HCT116 (cell line): ENCODE data around the gene NAMPT. TPM values are rescaled to one million over a fixed set of nuclear protein-coding genes. Genes with fewer than 3 reads are reported as not detected.

Experiments used
- ATAC-seq: fragments of 200-7000 bp; cut with Tn5 transposase; 2 replicates; pipeline ENCODE4 v1.9.1; 2020; ENCODE audit warnings: mild to moderate bottlenecking, moderate library complexity
- BruUV-seq: library from RNA; stranded (reverse); fragments of 400-500 nt; replicated peaks from 2 replicates; lab custom pipeline; 2021; lab: Mats Ljungman, UMichigan
- CTCF ChIA-PET: fragments of 300-600 bp; sonication (Branson Sonifier 250); formaldehyde crosslinking; loops from one replicate; lab custom pipeline; 2021; ENCODE audit warnings: antibody characterized with exemption; lab: Charles Lee
- POLR2A ChIA-PET: fragments of 300-600, 350-600 bp; sonication (Branson Sonifier 250); formaldehyde crosslinking; loops from one replicate; lab custom pipeline; 2021; ENCODE audit warnings: antibody characterized with exemption; lab: Charles Lee
- RAD21 ChIA-PET, 2 experiments: fragments of 300-600 bp; sonication (Branson Sonifier 250); formaldehyde crosslinking; loops; one replicate each; lab custom pipeline; 2023; ENCODE audit warnings: low total read pairs in 2 of 2; ENCODE audit not compliant: uncharacterized antibody in 2 of 2, unreplicated experiment in 2 of 2, low non-redundant PET in 1 of 2; lab: Charles Lee
- DNase-seq: peaks from one replicate; pipeline ENCODE4 v3.0.0-alpha.2; 2010; ENCODE audit warnings: low read depth, low spot score
- H2AFZ ChIP-seq: fragments of 200-600 bp; shearing (Covaris generic), sonication (generic); 2 replicates; pipeline ENCODE4 v1.6.1; 2017; ENCODE audit warnings: low read depth, mixed run types, mixed read lengths, antibody characterized with exemption, low read length; ENCODE audit not compliant: poor library complexity, severe bottlenecking
- H3K27ac ChIP-seq: 2 replicates; pipeline ENCODE4 v1.5.1; 2012; ENCODE audit warnings: low read depth, low read length
- H3K27me3 ChIP-seq: fragments of 200-600 bp; sonication (generic); 2 replicates; pipeline ENCODE4 v1.6.1; 2016; ENCODE audit warnings: mixed run types, low read length, mixed read lengths; ENCODE audit not compliant: insufficient read depth
- H3K36me3 ChIP-seq, 2 experiments: fragments of 200-500 bp in 1 of 2; fragments of 200-600 bp in 1 of 2; sonication (Bioruptor generic) in 1 of 2; sonication (generic) in 1 of 2; 2 replicates each; pipeline versions ENCODE4 v1.5.1 to v1.6.1; 2014 to 2016; ENCODE audit warnings: low read length in 2 of 2, inconsistent platforms in 1 of 2, mixed read lengths in 1 of 2, mixed run types in 1 of 2; ENCODE audit not compliant: insufficient read depth in 2 of 2, control insufficient read depth in 1 of 2
- H3K4me1 ChIP-seq, 2 experiments: fragments of 200-600 bp in 1 of 2; sonication (generic) in 1 of 2; 2 replicates each; pipeline versions ENCODE4 v1.5.1 to v1.6.1; 2012 to 2017; ENCODE audit warnings: low read length in 2 of 2, inconsistent platforms in 1 of 2, mild to moderate bottlenecking in 1 of 2, mixed read lengths in 1 of 2, mixed run types in 1 of 2, moderate library complexity in 1 of 2; ENCODE audit not compliant: insufficient read depth in 2 of 2, control insufficient read depth in 1 of 2
- H3K4me2 ChIP-seq: fragments of 200-600 bp; sonication (generic); 2 replicates; pipeline ENCODE4 v1.6.1; 2017; ENCODE audit warnings: mixed run types, low read length, mixed read lengths
- H3K4me3 ChIP-seq, 2 experiments: fragments of 200-600 bp in 1 of 2; sonication (generic) in 1 of 2; replicated peaks in 1 of 2; 2 replicates each; pipeline ENCODE4 v1.5.1; 2011 to 2016; ENCODE audit warnings: low read length in 2 of 2, control low read depth in 1 of 2, low read depth in 1 of 2, mild to moderate bottlenecking in 1 of 2, mixed read lengths in 1 of 2, mixed run types in 1 of 2
- H3K79me2 ChIP-seq: fragments of 200-600 bp; sonication (generic); 2 replicates; pipeline ENCODE4 v1.6.1; 2017; ENCODE audit warnings: mild to moderate bottlenecking, mixed run types, low read length, moderate library complexity, mixed read lengths; ENCODE audit not compliant: insufficient read depth
- H3K9ac ChIP-seq: fragments of 200-600 bp; sonication (generic); 2 replicates; pipeline ENCODE4 v1.6.1; 2016; ENCODE audit warnings: low read length, mixed read lengths
- H3K9me2 ChIP-seq: fragments of 200-600 bp; sonication (generic), shearing (Covaris generic); 2 replicates; pipeline ENCODE4 v1.6.1; 2017; ENCODE audit warnings: mixed run types, mild to moderate bottlenecking, moderate library complexity; ENCODE audit not compliant: insufficient read depth
- H3K9me3 ChIP-seq, 2 experiments: fragments of 200-500 bp in 1 of 2; fragments of 200-600 bp in 1 of 2; sonication (Bioruptor generic) in 1 of 2; sonication (generic) in 1 of 2; 2 replicates each; pipeline ENCODE4 v1.6.1; 2014 to 2017; ENCODE audit warnings: low read length in 2 of 2, mixed read lengths in 2 of 2, inconsistent platforms in 1 of 2, low read depth in 1 of 2, mild to moderate bottlenecking in 1 of 2, mixed run types in 1 of 2, moderate library complexity in 1 of 2; ENCODE audit not compliant: control insufficient read depth in 1 of 2, insufficient read depth in 1 of 2
- H4K20me1 ChIP-seq: fragments of 200-600 bp; sonication (generic), shearing (Covaris generic); 2 replicates; pipeline ENCODE4 v1.6.1; 2017; ENCODE audit warnings: mixed run types, mild to moderate bottlenecking, moderate library complexity; ENCODE audit not compliant: insufficient read depth
- ATF3 ChIP-seq: IDR thresholded peaks from 2 replicates; pipeline ENCODE4 v1.6.1; 2012
- CBX3 ChIP-seq: IDR thresholded peaks from 2 replicates; pipeline ENCODE4 v1.6.1; 2012; ENCODE audit warnings: low read depth
- CEBPB ChIP-seq: IDR thresholded peaks from 2 replicates; pipeline ENCODE4 v1.6.1; 2012; ENCODE audit warnings: low read depth
- CTCF ChIP-seq, 3 experiments: fragments of 200-600 bp in 1 of 3; sonication (generic) in 1 of 3; IDR thresholded peaks in 2 of 3; conservative IDR thresholded peaks in 1 of 3; 2 replicates each; pipeline ENCODE4 v1.5.1; 2012 to 2017; ENCODE audit warnings: low read depth in 2 of 3, low read length in 2 of 3, antibody characterized with exemption in 1 of 3, borderline replicate concordance in 1 of 3, control low read depth in 1 of 3, mild to moderate bottlenecking in 1 of 3, mixed read lengths in 1 of 3, mixed run types in 1 of 3, moderate library complexity in 1 of 3; ENCODE audit not compliant: insufficient read depth in 1 of 3
- EGR1 ChIP-seq: IDR thresholded peaks from 2 replicates; pipeline ENCODE4 v1.6.1; 2012; ENCODE audit warnings: low read depth
- EZH2phosphoT487 ChIP-seq: fragments of 200-600 bp; IDR thresholded peaks from 2 replicates; pipeline ENCODE4 v1.6.1; 2018; ENCODE audit warnings: antibody characterized with exemption, borderline replicate concordance
- FOSL1 ChIP-seq: IDR thresholded peaks from 2 replicates; pipeline ENCODE4 v1.6.1; 2012; ENCODE audit warnings: low read depth
- JUND ChIP-seq: IDR thresholded peaks from 2 replicates; pipeline ENCODE4 v1.6.1; 2012
- POLR2A ChIP-seq: IDR thresholded peaks from 2 replicates; pipeline ENCODE4 v1.7.0; 2011; ENCODE audit warnings: borderline replicate concordance; ENCODE audit not compliant: insufficient read depth, insufficient read length; ENCODE audit errors: extremely low read depth
- POLR2AphosphoS5 ChIP-seq: IDR thresholded peaks from 2 replicates; pipeline ENCODE4 v1.6.1; 2011; ENCODE audit warnings: mild to moderate bottlenecking, low read depth, low read length, moderate library complexity
- RAD21 ChIP-seq: IDR thresholded peaks from 2 replicates; pipeline ENCODE4 v1.6.1; 2012; ENCODE audit warnings: low read depth, mild to moderate bottlenecking
- TCF7L2 ChIP-seq: IDR thresholded peaks from 2 replicates; pipeline ENCODE4 v1.7.0; 2011; ENCODE audit warnings: borderline replicate concordance, inconsistent platforms; ENCODE audit not compliant: insufficient read depth, insufficient read length; ENCODE audit errors: extremely low read depth
- ZBTB33 ChIP-seq: IDR thresholded peaks from 2 replicates; pipeline ENCODE4 v1.6.1; 2011; ENCODE audit warnings: mild to moderate bottlenecking, low read length, moderate library complexity; ENCODE audit not compliant: insufficient replicate concordance; ENCODE audit errors: extremely low read depth
- ZFX ChIP-seq: fragments of 450-650 bp; IDR thresholded peaks from 2 replicates; pipeline ENCODE4 v1.6.1; 2017
- ZNF274 ChIP-seq: fragments of 200-500 bp; sonication (Bioruptor generic); IDR thresholded peaks from 2 replicates; pipeline ENCODE4 v1.6.1; 2014; ENCODE audit warnings: mild to moderate bottlenecking, low read depth, low read length, inconsistent platforms
- intact Hi-C: fragments of 100-400 bp; cut with micrococcal nuclease; formaldehyde crosslinking; loops from 2 replicates; pipeline ENCODE4 v1.10.0; 2022
- total RNA-seq: library from RNA; stranded (reverse); gene quantifications from one replicate; pipeline ENCODE4 v1.2.1, GENCODE V29; 2021; ENCODE audit not compliant: unreplicated experiment

NAMPT gene
- total RNA-seq, 1 experiment from 2014 or later: 113 TPM

GRCh38 chr7:106252568-106252967 lies 32.2 kb downstream of the NAMPT start:
- Histone ChIP-seq H3K9me2 (no peaks in the 10 kb centered on the region), H2AFZ (no peak overlapping the region), H3K4me2 (no peak overlapping the region), H3K27me3 (no peaks in the 10 kb centered on the region), H3K4me1 (no peaks in the 10 kb centered on the region), H3K27ac (no peak overlapping the region), H3K9me3 (no peaks in the 10 kb centered on the region), H3K9ac (no peak overlapping the region), H3K4me3 (no peak overlapping the region), H4K20me1 (no peaks in the 10 kb centered on the region), H3K79me2 (peaks cover 14% of the 10 kb centered on the region), H3K36me3 (peaks cover 19 to 44% of the 10 kb centered on the region in 2 experiments)
- no TSS peak for BruUV-seq
- DNase-seq (no peak), ATAC-seq (no peak)
- intact Hi-C loops: no loop called here
- TF ChIP-seq EZH2phosphoT487: no peak
- no peak for TF ChIP-seq RAD21
- no peak for TF ChIP-seq ZFX
- no peak for TF ChIP-seq EGR1
- no peak for TF ChIP-seq JUND
- no peak for TF ChIP-seq CBX3
- ChIA-PET CTCF (no interaction called here), POLR2A (no interaction called here), RAD21 (no interaction called here)

GRCh38 chr7:106249488-106249887 lies 35.3 kb downstream of the NAMPT start:
- H3K36me3 ChIP-seq: peaks cover 15 to 45% of the 10 kb centered on the region in 2 experiments
- H3K79me2 ChIP-seq: peaks cover 1% of the 10 kb centered on the region; the same call in 1 of the 2 replicates
- POLR2A ChIA-PET: no interaction called here
- no peak for ATAC-seq
- no peaks in the 10 kb centered on the region for H3K4me1 ChIP-seq
- H3K4me2 ChIP-seq: no peak overlapping the region
- no peak overlapping the region for H2AFZ ChIP-seq
- RAD21 ChIA-PET: no interaction called here
- H3K9me3 ChIP-seq: no peaks in the 10 kb centered on the region
- TF ChIP-seq ZBTB33 (no peak), EGR1 (no peak), FOSL1 (no peak), ATF3 (no peak), POLR2A (no peak), POLR2AphosphoS5 (no peak), CEBPB (no peak), CTCF (IDR thresholded peaks at IDR 0.05 in 2 of 3, conservative IDR thresholded peaks at IDR 0.05 in 1 of 3; ENCODE audit: borderline replicate concordance in 1 of 3, insufficient read depth in 1 of 3, low read depth in 2 of 3, low read length in 2 of 3) (no peak), TCF7L2 (no peak), ZNF274 (no peak), RAD21 (no peak), JUND (no peak)
- TF ChIP-seq, all 23 proteins: peak for 0
- no peaks in the 10 kb centered on the region for H4K20me1 ChIP-seq
- no peaks in the 10 kb centered on the region for H3K27me3 ChIP-seq
- no peak overlapping the region for H3K9ac ChIP-seq
- no peak overlapping the region for H3K27ac ChIP-seq
- DNase-seq: no peak
- no peaks in the 10 kb centered on the region for H3K9me2 ChIP-seq
- no peak overlapping the region for H3K4me3 ChIP-seq
- CTCF ChIA-PET: no interaction called here
- no TSS peak for BruUV-seq
- intact Hi-C loops: no loop called here
